Measurements from ENCODE around the gene APRT.

GRCh38 chr16:88838566-88838965 lies 26.8 kb upstream of the APRT start:
- TF ChIP-seq CTCF (IDR thresholded peaks at IDR 0.05): no peak
- TF ChIP-seq POLR2A (IDR thresholded peaks at IDR 0.05): no peak

Measured in uterus (tissue), 2 donors.